Activated CD8-positive, alpha-beta memory T cell treated with anti-CD3 and anti-CD28 coated beads for 48 hours (primary cell): ENCODE measurements around the gene INSIG1.

Experiments
- DNase-seq, 3 experiments: peaks; one replicate each; pipeline ENCODE4 v3.0.0-alpha.2; 2020; ENCODE audit warnings: low read depth in 2 of 3, low spot score in 2 of 3

Gene INSIG1

DNA sequence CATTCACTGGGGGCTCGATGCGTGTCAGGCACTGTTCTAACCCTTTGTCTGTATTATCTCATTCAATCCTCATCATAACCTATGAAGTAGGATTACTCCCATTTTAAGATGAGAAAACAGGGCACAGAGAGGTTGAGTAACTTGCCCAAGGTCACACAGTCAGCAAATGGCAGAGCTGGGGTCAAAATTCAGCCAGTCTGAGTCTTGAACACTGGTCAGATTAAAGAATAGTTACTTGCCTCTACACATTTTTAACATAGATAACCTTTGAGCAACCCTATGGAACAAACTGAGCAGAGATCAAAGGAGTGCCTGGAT lies 27.2 kb downstream of the INSIG1 start:
- no peak for DNase-seq

DNA sequence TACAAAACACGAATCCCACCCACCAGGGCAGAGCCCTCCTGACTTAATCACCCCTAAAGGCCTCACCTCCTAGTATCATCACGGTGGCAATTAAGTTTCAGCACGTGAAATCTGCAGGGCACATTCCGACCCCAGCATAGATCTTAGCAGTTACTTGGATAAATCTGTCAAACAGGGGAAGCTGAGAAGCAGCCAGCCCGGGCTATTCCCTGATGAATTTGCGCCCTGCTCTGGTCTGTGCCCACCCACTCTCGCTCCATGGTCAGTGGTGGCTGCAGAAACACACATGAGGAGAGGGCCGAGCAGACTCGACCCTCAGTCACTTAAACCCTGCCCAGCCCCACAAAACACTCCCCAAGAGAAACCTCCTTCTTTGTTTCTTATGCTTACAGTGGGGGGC lies 28.7 kb downstream of the INSIG1 start:
- no peak for DNase-seq

DNA sequence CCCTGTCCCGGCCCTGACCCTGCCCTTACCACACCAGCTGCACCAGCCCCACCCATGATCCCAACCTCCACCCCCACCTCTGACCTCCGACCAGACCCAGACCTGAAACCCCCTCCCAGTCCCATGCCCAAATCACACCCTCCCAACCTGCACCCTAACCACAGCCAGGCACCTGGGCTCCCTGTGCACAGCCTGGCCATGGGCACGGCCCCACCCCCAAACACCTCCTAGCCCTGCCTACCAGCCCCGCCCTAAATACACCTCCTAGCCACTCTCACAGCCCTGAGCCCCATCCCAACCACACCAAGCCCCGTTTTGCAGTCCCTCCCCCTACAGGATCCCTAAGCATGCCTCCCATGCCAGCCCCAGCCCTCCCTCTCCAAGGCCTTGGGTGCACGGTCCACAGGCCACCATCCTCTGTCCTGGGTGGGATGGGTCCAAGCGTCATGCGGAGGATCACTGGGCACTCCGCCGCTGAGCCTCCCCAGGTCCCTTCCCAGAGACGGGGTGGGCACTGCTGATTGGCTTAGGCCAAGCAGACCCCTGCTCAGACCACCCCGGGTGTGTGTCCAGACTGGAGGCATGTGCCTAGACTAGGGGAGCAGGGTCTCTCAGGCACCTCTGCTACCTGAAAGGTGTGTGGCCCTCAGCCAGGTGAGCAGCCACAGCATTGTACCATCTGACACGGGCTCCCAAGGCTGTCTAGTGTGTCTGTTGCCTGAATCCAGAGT lies 30.1 kb downstream of the INSIG1 start:
- no peak for DNase-seq

DNA sequence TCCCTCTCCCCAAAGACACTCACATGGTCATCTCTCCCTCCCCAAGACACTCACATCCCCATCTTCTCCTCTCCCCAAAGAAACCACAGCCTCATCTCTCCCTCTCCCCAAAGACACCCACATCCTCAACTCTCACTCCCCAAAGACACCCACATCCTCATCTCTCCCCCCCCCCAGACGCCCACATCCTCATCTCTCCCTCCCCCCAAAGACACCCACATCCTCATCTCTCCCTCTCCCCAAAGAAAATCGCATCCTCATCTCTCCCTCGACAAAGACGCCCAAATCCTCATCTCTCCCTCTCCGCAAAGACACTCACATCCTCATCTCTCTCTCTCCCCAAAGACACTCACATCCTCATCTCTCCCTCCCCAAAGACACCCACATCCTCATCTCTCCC lies 31.5 kb downstream of the INSIG1 start:
- DNase-seq, result no peak

DNA sequence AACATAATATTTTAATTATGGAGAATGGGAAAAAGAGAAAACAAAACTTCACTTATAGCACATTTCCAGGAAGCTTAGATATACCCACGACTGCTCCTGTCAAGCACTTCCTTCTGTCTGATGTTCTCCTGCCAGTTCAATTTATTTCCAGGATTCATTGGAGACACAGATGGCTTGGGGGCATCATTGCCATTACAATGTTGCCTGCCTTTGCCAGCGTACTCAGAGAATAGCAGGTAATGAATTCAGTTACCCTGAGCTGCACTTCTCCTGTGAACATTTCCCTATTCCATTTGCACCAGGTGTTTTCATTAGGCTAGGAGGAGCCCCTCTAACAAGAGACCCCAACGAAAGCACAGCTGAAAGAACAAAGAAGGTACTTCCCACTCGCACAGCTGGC lies 33.7 kb downstream of the INSIG1 start:
- DNase-seq, result no peak

DNA sequence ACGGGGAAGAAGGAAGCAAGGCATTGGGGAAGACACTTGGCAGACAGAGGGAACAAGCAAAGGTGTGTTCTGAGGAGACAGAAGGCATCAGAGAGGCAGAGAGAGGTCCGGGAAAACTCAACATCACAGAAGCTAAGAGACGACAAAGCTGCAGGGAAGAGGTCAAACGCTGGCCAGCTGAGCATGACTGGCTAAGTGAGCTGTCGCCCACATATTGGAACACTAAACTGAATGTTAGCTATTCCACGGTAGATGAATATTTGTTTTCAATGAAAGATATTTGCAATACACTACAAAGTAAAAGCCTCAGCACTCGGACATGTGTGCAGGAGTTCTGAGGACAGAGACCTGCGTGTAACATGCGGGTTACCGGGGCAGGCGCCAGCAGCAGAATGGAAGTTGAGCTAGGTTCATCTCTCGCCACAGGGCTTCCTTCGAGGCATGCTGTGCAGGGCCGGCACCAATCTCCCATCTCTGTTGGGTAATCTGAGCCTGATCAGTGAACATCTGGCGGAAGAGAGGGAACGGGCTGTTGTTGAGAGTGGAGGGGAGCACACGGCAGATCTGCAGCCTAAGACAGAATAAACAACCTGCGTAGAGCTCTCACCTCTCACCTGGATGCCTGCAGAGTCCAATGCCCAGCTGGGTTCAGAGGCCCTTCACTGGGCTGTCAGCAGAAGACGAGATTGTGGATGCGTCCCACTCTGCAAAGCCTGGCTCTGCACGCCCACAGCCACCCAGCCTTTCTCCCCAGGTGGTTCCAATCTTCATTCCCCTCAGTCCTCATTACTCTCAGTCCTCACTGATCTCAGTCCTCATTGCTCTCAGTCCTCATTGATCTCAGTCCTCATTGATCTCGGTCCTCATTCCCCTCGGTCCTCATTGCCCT lies 35.9 kb downstream of the INSIG1 start:
- no peak for DNase-seq

DNA sequence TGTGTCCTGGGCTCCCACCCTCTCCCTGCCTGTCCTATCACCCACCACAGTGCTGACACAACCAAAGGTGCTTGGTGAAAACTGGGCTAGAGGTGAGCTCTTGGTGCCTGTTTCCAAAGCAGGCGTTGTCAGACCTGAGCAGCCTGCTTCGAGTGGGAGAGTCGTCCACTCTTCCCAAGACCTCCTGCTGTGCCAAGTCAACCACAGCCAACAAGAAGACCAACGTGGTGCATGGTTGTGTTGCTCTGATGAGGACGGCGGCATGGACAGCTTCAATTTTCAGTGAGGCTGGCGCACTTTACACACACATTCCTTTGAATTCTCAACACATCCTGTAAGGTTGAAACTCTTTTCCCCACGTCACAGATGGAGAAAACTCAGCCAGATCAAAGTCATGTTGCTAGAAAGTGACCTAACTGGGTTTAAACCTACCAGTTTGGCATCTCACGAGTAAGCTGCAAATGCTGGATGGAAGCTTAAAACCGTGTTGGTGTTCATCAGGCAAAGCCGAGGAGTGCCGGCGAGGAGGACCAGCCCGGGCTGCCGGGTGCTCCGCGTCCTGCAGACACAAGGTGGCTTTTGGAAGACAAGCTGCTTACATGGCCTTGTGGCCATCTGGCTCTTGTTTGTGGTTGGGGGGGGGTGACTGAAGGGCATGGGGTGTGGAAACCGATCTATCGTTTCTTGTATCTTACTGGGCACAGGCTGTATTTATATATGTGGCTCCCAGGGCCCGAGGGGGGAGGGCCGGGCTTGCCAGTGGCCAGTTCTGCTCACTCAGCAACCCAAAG lies 39.3 kb downstream of the INSIG1 start:
- no peak for DNase-seq

DNA sequence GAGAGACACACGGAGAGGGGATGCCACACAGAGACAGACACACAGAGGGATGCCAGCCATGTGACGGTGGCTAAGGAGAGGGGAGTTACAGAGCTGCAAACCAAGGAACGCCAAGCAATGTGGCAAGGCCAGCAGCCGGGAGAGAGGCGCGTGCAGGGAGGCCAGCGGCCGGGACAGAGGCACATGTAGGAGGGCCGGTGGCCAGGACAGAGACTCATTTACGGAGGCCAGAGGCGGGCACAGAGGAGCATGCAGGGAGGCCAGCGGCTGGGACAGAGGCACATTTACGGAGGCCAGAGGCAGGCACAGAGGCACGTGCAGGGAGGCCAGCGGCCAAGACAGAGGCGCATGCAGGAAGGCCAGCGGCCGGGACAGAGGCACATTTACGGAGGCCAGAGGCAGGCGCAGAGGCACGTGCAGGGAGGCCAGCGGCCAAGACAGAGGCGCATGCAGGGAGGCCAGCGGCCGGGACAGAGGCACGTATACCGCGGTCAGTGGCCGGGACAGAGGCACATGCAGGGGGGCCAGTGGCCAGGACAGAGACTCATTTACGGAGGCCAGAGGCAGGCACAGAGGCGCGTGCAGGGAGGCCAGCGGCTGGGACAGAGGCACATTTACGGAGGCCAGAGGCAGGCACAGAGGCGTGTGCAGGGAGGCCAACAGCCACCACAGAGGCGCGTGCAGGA lies 40.4 kb downstream of the INSIG1 start:
- no peak for DNase-seq

DNA sequence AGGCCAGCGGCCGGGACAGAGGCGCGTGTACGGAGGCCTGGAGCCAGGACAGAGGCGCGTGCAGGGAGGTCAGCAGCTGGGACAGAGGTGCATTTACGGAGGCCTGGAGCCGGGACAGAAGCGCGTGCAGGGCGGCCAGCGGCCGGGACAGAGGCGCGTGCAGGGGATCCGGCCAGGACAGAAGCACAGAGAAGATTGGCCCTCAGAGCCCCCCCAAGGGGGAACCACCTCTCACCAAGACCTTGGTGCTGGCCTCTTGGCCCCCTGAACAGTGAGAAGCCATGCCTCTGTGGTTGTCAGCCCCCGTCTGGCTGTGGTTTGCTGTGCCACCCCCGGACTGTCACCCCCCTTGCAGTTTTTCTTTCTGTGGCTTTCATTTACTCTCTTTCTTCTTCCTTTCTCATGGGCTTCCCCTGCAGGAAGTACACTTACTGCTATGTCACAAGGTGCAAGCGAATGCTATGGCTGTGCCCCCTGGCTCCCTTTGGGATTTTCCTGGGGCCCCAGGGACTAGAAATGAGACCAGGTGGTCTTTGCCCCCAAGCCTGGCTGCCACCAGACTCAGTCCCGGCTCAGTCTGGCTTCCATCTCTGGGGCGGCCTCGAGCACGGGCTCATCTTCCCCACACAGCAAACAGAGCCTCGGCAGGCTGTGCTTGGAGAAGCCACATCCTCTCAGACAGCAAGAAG lies 41.1 kb downstream of the INSIG1 start:
- no peak for DNase-seq

DNA sequence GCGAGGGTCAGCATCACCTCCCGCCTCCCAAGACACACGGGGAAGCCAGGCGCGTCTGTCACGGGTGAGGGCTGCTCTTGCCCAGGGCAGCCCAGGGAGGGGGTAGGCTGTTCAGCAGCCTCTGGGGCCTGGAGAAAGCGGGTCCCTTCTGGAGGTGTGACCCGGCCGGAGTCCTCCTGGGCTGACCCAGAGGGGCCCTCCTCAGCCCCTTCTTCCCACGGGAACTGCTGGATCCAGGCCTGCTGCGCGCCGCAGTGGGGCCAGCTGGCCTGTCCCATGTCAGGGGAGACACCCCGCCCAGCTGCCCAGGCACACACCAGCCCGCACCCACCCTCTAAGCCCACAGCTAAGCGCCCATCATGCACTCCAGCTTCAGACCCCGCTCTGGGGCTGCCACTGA lies 41.8 kb downstream of the INSIG1 start:
- no peak for DNase-seq

DNA sequence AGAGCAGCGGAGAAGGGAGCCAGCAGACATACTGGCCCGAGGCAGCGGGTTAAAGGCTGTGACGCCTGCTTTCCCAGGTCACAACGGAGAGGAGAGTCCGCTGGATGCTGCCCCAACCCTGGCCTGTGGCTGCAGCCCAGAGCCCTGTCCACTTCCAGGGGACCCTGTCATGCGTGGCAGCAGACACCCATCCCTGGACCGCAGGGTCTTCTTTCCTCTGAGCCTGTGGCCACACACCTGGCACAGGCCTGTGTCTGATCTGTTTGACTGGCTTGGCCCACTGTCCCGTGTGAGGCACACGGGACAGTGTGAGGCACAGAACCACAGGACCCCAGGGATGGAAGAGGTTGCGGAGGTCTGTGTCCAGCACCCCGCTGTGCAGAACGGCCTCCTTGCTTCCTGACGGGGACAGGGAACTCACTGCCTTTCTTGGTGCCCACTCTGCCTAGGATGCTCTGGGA lies 42.4 kb downstream of the INSIG1 start:
- no peak for DNase-seq

DNA sequence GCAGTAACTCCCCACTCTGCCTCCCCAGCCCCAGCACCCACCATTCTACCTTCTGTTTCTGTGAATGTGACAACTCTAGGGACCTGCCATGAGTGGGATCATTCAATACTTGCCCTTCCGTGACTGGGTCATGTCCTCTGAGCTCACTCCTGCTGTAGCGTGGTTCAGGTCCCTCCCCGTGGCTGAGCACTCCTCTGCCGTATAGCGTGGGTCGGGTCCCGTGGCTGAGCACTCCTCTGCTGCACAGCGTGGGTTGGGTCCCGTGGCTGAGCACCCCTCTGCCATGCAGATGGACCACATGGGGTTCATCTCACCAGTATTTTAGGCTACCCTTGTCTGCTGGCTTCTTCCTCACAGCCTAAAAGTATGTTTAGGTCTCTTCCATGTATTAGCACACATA lies 43.0 kb downstream of the INSIG1 start:
- no peak for DNase-seq

DNA sequence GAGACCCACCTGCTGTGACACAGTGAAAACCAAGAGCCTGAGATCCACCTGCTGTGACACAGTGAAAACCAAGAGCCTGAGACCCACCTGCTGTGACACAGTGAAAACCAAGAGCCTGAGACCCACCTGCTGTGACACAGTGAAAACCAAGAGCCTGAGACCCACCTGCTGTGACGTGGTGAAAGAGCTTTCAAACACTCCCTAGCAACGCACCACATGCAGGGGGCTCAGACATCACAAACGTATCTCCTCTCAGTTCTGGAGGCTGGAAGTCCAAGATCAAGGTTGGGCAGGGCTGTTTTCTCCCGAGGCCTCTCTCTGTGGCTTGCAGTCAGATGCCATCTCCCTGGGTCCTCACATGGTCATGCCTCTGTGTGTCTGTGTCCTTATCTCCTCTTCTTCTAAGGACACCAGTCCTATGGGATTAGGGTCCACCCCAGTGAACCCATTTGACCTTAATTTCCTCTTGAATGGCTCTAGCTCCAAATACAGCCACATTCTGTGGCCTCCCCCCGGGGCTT lies 43.8 kb downstream of the INSIG1 start:
- DNase-seq, result no peak

DNA sequence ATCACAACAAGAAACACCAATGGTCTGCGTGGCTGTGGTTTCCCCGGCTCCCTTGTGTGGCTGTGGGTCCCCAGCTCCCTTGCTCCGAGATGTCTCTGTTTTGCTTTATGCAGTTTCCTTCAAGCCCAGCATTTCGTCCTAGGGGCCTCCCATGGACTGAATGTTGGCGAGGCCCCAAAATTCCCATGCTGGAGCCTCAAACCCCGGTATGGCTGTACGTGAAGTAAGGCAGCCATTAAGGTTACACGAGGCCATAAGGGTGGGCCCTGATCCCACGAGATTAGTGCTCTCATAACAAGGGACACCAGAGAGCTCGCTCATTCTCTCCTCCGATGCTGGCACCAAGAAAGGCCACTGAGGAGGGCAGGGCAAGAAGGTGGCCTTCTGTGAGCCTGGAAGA lies 44.6 kb downstream of the INSIG1 start:
- DNase-seq, result no peak

DNA sequence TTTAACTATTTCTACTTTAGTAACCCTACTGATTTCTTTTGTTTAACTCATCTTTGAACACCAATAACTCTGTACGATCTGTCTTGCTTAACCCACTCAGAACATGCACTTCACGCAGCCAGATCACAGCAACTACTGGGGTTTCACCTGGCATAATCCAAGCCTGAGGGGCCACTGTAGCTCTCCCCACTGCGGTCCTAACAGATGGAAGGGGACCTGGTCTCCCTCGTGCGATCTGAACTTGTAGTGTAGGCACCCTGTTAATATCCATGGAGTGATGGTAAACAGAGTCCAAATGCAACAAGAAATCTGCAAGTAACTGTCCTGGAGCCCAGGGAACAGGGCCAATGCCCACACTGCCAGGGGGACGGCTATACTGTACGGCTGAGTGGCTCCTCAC lies 45.5 kb downstream of the INSIG1 start:
- DNase-seq, result no peak

DNA sequence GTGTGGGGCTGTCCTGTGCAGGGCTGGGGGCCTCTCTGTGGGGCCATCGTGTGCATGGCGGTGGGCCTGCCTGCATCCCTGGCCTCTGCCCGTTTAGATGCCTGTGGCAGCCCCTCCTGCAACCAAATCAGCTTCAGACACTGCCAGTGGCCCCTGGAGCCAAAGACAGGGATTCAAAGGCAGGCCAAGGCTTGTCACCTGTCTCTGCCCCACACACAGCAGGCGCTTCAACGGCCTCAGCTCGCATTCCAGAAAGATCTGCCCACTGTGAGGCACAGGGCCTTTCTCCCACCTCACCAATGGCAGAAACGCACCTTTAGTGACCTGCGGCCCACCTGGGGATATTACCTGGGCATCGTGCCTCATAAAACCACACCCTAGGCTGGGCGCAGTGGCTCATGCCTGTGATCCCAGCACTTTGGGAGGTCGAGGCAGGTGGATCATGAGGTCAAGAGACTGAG lies 46.0 kb downstream of the INSIG1 start:
- DNase-seq, result no peak

DNA sequence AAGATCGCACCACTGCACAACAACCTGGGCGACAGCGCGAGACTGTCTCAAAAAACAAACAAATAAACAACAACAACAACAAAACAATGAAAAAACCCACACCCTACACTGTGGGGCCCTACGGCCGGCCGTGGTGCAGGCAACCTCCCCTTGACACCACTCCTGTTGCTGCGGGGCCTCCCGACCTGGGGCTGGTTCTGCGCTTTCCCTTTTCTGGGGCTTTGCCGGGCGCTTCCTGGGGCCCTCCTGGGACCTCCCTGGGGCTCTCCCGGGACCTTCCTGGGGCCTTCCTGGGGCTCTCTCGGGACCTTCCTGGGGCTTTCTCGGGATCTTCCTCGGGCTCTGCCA lies 46.6 kb downstream of the INSIG1 start:
- DNase-seq, result no peak

DNA sequence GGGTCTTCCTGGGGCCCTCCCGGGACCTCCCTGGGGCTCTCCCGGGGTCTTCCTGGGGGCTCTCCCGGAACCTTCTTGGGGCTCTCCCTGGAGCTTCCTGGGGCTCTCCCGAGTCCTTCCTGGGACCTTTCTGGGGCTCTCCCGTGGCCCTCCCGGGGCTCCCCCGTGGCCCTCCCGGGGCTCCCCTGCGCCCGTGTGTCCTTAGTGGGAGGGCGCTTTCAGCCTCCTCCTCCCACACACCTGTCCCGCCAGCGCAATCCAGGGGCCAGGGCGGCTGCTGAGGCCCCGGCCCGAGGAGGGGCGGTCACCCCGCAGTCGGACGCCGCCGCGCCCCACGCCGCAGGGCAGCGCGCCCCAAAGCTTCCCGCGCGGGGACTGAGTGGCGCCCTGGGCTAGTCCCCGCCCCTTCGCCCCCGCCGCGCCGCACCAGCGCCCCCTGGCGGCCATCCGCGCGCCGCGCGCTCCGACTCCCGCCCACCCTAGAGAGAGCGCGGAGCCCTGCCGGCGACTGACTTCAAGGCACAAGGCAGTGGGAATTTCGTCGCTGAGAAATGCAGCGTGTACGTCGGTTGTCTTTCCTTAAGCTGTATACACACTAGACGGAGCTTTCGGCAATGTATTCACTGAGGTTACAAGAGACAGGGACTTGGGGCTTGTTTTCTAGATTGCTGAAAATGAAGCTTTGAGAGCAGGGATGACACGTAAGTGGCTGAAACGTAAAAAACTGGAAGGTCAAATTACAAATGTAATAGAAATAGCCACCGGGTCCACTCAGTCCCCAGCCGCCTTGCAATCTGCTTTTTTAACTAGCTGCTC lies 47.1 kb downstream of the INSIG1 start:
- DNase-seq, result peak; percentile 68 to 88 (median 84)

DNA sequence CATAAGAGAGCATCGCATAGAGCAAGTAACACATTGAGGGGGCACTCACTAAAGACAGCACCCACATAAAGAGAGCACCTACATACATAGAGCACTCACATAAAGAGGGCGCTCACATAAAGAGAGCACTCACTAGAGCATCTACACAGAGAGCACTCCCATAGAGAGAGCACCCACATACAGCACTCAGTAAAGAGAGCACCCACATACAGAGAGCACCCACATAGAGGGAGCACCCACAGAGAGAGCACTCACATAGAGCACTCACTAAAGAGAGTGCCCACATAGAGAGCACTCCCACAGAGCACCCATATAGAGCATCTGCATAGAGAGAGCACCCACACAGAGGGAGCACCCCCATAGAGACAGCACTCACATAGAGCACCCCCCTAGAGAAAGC lies 47.8 kb downstream of the INSIG1 start:
- DNase-seq, result no peak

DNA sequence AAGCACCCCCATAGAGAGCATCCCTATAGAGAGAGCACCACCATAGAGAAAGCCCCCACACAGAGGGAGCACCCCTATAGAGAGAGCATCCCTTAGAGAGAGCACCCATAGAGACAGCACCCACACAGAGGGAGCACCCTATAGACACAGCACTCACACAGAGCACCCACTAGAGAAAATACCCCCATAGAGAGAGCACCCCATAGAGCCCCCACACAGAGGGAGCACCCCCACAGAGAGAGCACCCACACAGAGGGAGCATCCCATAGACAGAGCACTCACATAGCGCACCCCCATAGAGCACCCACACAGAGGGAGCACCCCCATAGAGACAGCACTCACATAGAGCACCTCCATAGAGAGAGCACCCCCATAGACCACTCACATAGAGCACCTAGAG lies 48.6 kb downstream of the INSIG1 start:
- no peak for DNase-seq
